NT2/D1 (cell line): ENCODE measurements around the gene NCAPD3.

Experiments
- SUZ12 ChIP-seq: IDR thresholded peaks from 2 replicates; pipeline ENCODE4 v1.6.1; 2011; ENCODE audit not compliant: insufficient read length, insufficient read depth; ENCODE audit errors: extremely low read depth
- YY1 ChIP-seq: IDR thresholded peaks from 2 replicates; pipeline ENCODE4 v1.6.1; 2011; ENCODE audit not compliant: insufficient read length, insufficient read depth
- ZNF274 ChIP-seq: IDR thresholded peaks from 2 replicates; pipeline ENCODE4 v1.6.1; 2011; ENCODE audit warnings: mild to moderate bottlenecking, low read depth, low read length

- TF ChIP-seq ZNF274 (no peak), YY1 (no peak), SUZ12 (no peak)
Observed at GRCh38 chr11:134164490-134165370, 59.0 kb downstream of the NCAPD3 start.
